GM12864 (cell line): ENCODE data around the gene SCNN1B.
A peak's percentile ranks its signal among the peaks of the same experiment; 100 is the strongest.
"Not testable (repeated sequence)": the region's sequence is repeated elsewhere in the genome, so short reads cannot be mapped to it uniquely, and the experiment has no call there.

ENCODE experiments used
- DNase-seq: peaks from one replicate; pipeline ENCODE4 v3.0.0-alpha.2; 2011; ENCODE audit warnings: low read depth
- H3K4me3 ChIP-seq: 2 replicates; pipeline ENCODE4 v1.5.1; 2011; ENCODE audit warnings: mild to moderate bottlenecking, low read depth, low read length, control low read depth
- CTCF ChIP-seq: IDR thresholded peaks from 2 replicates; pipeline ENCODE4 v1.5.1; 2011; ENCODE audit warnings: low read depth, mild to moderate bottlenecking, moderate library complexity, low read length, control low read depth, inconsistent platforms; ENCODE audit errors: missing control alignments

The SCNN1B gene

GRCh38 chr16:23298290-23298915, 3.7 kb upstream of the SCNN1B start:
- H3K4me3 ChIP-seq = no peak overlapping the region
- no peak for TF ChIP-seq CTCF
- DNase-seq = no peak

DNA sequence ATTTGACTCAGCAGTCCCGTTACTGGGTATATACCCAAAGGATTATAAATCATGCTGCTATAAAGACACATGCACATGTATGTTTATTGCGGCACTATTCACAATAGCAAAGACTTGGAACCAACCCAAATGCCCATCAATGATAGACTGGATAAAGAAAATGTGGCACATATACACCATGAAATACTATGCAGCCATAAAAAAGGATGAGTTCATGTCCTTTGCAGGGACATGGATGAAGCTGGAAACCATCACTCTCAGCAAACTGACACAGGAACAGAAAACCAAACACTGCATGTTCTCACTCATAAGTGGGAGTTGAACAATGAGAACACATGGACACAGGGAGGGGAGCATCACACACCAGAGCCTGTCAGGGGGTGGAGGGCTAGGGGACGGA, 2.3 kb upstream of the SCNN1B start:
- H3K4me3 ChIP-seq, DNase-seq: not testable (repeated sequence)

- DNase-seq = no peak
- TF ChIP-seq CTCF = no peak
- peak overlapping the region; percentile 48; the same call in 1 of the 2 replicates for H3K4me3 ChIP-seq
Measured at GRCh38 chr16:23301251-23302044, 654 bp upstream of the SCNN1B start.

DNA sequence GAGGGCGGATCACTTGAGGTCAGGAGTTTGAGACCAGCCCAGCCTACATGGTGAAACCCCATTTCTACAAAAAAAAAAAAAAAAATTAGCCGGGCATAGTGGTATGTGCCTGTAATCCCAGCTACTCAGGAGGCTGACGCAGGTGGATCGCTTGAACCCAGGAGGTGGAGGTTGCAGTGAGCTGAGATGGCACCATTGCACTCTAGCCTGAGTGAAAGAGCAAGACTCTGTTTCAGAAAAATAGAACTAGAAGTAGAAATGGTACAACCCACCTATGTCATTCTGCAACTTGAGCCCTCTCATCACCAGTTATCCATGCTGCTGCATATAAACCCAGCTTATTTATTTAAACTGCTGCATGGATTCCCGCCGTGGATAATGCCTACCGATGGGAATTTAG, 1.6 kb downstream of the SCNN1B start:
- no peak for TF ChIP-seq CTCF

GRCh38 chr16:23304620-23305019, 2.5 kb downstream of the SCNN1B start:
- no peak overlapping the region for H3K4me3 ChIP-seq
- no peak for DNase-seq
- no peak for TF ChIP-seq CTCF

More for the DNA sequence above, 1.6 kb downstream of the SCNN1B start:
- H3K4me3 ChIP-seq = no peak overlapping the region
- no peak for DNase-seq

GRCh38 chr16:23306199-23307100, 4.3 kb downstream of the SCNN1B start:
- no peak overlapping the region for H3K4me3 ChIP-seq
- no peak for TF ChIP-seq CTCF
- DNase-seq = no peak

DNA sequence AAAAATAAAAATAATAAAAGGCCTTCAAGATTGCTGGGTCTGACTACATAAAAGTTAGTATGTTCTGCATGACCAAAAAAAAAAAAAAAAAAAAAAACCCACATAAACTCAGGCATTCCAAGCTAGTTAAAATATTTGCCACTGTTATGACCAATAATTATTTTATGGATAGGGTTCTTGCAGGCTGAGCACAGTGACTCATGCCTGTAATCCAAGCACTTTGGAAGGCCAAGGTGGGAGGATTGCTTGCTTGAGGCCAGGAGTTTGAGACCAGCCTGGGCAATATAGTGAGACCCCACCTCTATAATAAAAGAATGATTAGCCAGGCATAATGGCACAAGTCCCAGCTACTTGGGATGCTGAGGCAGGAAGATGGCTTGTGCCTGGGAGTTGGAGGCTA, 8.1 kb downstream of the SCNN1B start:
- H3K4me3 ChIP-seq = no peak overlapping the region
- TF ChIP-seq CTCF = no peak
- DNase-seq = no peak
